HepG2 (cell line): ENCODE measurements around the gene CMTM3. TPM values are rescaled to one million over a fixed set of nuclear protein-coding genes. Genes with fewer than 3 reads are reported as not detected.

ENCODE experiments used
- ATAC-seq: fragments of 200-7000 bp; cut with Tn5 transposase; 3 replicates; pipeline ENCODE4 v1.9.1; 2020; ENCODE audit warnings: mild to moderate bottlenecking, moderate library complexity
- BruUV-seq: library from RNA; stranded (reverse); fragments of 400-500 nt; replicated peaks from 2 replicates; lab custom pipeline; 2021; lab: Mats Ljungman, UMichigan
- CTCF ChIA-PET: fragments of 300-600 bp; formaldehyde crosslinking; extraction: SDS; loops from one replicate; lab custom pipeline; 2021; ENCODE audit warnings: low total read pairs, inconsistent platforms, low intra/inter-chr PET ratio; lab: Yijun Ruan, JAX
- POLR2A ChIA-PET: fragments of 350-600 bp; sonication (Branson Sonifier 250); formaldehyde crosslinking; loops from one replicate; lab custom pipeline; 2020; ENCODE audit warnings: antibody characterized with exemption, inconsistent platforms; lab: Yijun Ruan, JAX
- DNase-seq: peaks from one replicate; pipeline ENCODE4 v3.0.0-alpha.2; 2015; ENCODE audit warnings: low spot score
- FAIRE-seq: peaks from 3 replicates; lab custom pipeline; 2011; peaks lifted over from hg19 to GRCh38; lab: Jason Lieb, UNC
- H2AFZ ChIP-seq: one replicate; pipeline ENCODE4 v1.6.1; 2011; ENCODE audit warnings: low read length, inconsistent platforms
- H3K27ac ChIP-seq: fragments of 300-600 bp; 3 replicates; pipeline ENCODE4 v1.8.0; 2011; ENCODE audit warnings: mixed run types, mild to moderate bottlenecking, mixed read lengths, low read length, inconsistent platforms; ENCODE audit not compliant: insufficient read depth; ENCODE audit errors: extremely low read length
- H3K27me3 ChIP-seq, 2 experiments: fragments of 200-600 bp in 1 of 2; 2 replicates in 1 of 2; 3 replicates in 1 of 2; pipeline versions ENCODE4 v1.6.0 to v1.8.0; 2011; ENCODE audit warnings: low read length in 2 of 2, mild to moderate bottlenecking in 2 of 2, moderate library complexity in 2 of 2, inconsistent platforms in 1 of 2; ENCODE audit not compliant: insufficient read depth in 2 of 2, control insufficient read depth in 1 of 2
- H3K36me3 ChIP-seq, 2 experiments: fragments of 200-600 bp in 1 of 2; replicated peaks in 1 of 2; 2 replicates in 1 of 2; 3 replicates in 1 of 2; pipeline versions ENCODE4 v1.5.1 to v1.8.0; 2011; ENCODE audit warnings: low read length in 2 of 2, inconsistent platforms in 1 of 2; ENCODE audit not compliant: insufficient read depth in 2 of 2, control insufficient read depth in 1 of 2
- H3K4me1 ChIP-seq: 2 replicates; pipeline ENCODE4 v1.5.1; 2012; ENCODE audit warnings: low read length, inconsistent platforms; ENCODE audit not compliant: insufficient read depth
- H3K4me2 ChIP-seq: 2 replicates; pipeline ENCODE4 v1.6.0; 2011; ENCODE audit warnings: low read depth, low read length, inconsistent platforms
- H3K4me3 ChIP-seq, 3 experiments: fragments of 200-600 bp in 1 of 3; sonication (generic), shearing (Covaris generic) in 1 of 3; replicated peaks in 1 of 3; 2 replicates each; pipeline ENCODE4 v1.5.1; 2011 to 2016; ENCODE audit warnings: low read length in 3 of 3, inconsistent platforms in 2 of 3, low read depth in 2 of 3, mild to moderate bottlenecking in 2 of 3, control low read depth in 1 of 3, mixed read lengths in 1 of 3; ENCODE audit not compliant: insufficient read depth in 1 of 3
- H3K79me2 ChIP-seq: one replicate; pipeline ENCODE4 v1.6.1; 2011; ENCODE audit warnings: low read length, inconsistent platforms; ENCODE audit not compliant: insufficient read depth
- H3K9ac ChIP-seq: 2 replicates; pipeline ENCODE4 v1.6.0; 2011; ENCODE audit warnings: mild to moderate bottlenecking, low read depth, low read length, inconsistent platforms; ENCODE audit not compliant: insufficient read depth
- H3K9me3 ChIP-seq: 2 replicates; pipeline ENCODE4 v1.5.1; 2012; ENCODE audit warnings: mild to moderate bottlenecking, low read length
- H4K20me1 ChIP-seq: 2 replicates; pipeline ENCODE4 v1.6.0; 2011; ENCODE audit warnings: inconsistent platforms, mild to moderate bottlenecking, low read length, moderate library complexity; ENCODE audit not compliant: insufficient read depth
- CAMTA2 ChIP-seq: sonication (generic); formaldehyde crosslinking; IDR thresholded peaks from 2 replicates; pipeline ENCODE4 v1.4.0; 2020; ENCODE audit warnings: mild to moderate bottlenecking, missing genetic modification reagents, borderline replicate concordance
- CENPX ChIP-seq: sonication (generic); formaldehyde crosslinking; IDR thresholded peaks from 2 replicates; pipeline ENCODE4 v1.9.0; 2021; ENCODE audit warnings: mild to moderate bottlenecking, missing genetic modification reagents, moderate library complexity
- HOXA5 ChIP-seq: sonication (generic); formaldehyde crosslinking; IDR thresholded peaks from 2 replicates; pipeline ENCODE4 v1.4.0; 2020; ENCODE audit warnings: missing genetic modification reagents
- MBNL3 ChIP-seq: fragments of 250-450 bp; sonication (Bioruptor Pico); conservative IDR thresholded peaks from 2 replicates; pipeline ENCODE4 v1.8.0; 2022; ENCODE audit warnings: mild to moderate bottlenecking, inconsistent platforms
- MYPOP ChIP-seq: sonication (generic); formaldehyde crosslinking; IDR thresholded peaks from 2 replicates; pipeline ENCODE4 v1.8.1; 2023; ENCODE audit warnings: mild to moderate bottlenecking, moderate library complexity, missing genetic modification reagents
- POLR2AphosphoS2 ChIP-seq: IDR thresholded peaks from 2 replicates; pipeline ENCODE4 v1.6.1; 2011; ENCODE audit warnings: low read depth, low read length, improper control_type of control experiment
- RFX3 ChIP-seq: IDR thresholded peaks from 2 replicates; pipeline ENCODE4 v1.6.1; 2016; ENCODE audit warnings: missing biosample characterization, missing genetic modification reagents
- THYN1 ChIP-seq: sonication (generic); formaldehyde crosslinking; IDR thresholded peaks from 2 replicates; pipeline ENCODE4 v1.8.1; 2023; ENCODE audit warnings: low read depth, mild to moderate bottlenecking, moderate library complexity, missing genetic modification reagents, borderline replicate concordance
- XRCC5 ChIP-seq: fragments of 200-400 bp; formaldehyde crosslinking; optimal IDR thresholded peaks from 2 replicates; pipeline ENCODE3; 2017; ENCODE audit warnings: mild to moderate bottlenecking, low read length
- ZNF749 ChIP-seq: sonication (generic); formaldehyde crosslinking; IDR thresholded peaks from 2 replicates; pipeline ENCODE4 v1.8.0; 2022; ENCODE audit warnings: mild to moderate bottlenecking, missing genetic modification reagents, moderate library complexity, borderline replicate concordance
- ZSCAN29 ChIP-seq: sonication (generic); formaldehyde crosslinking; conservative IDR thresholded peaks from 2 replicates; pipeline ENCODE4 v1.4.0; 2020; ENCODE audit warnings: mild to moderate bottlenecking, missing genetic modification reagents
- WGBS: methylation state at CpG from one replicate; pipeline ENCODE4 v1.1.6; 2017; ENCODE audit warnings: low lambda C conversion rate; 5-methylcytosine and 5-hydroxymethylcytosine counted together
- in situ Hi-C: cut with HindIII; loops from 2 replicates; pipeline ENCODE4 v1.10.0; 2017; ENCODE audit warnings: low pct_unique_long_range_greater_than_20kb; ENCODE audit not compliant: extremely low pct_ligation_motif_present
- intact Hi-C: fragments of 100-400 bp; cut with micrococcal nuclease; formaldehyde crosslinking; loops from one replicate; pipeline ENCODE4 v1.10.0; 2022; ENCODE audit not compliant: unreplicated experiment
- polyA plus RNA-seq, 8 experiments: library from polyadenylated mRNA; depleted of rRNA in 3 of 8; stranded (reverse) in 7 of 8; unstranded in 1 of 8; fragments of >200 nt; fragmentation: Illumina TruSeq in 4 of 8; extraction: Trizol in 4 of 8; gene quantifications; 2 replicates each; pipeline versions ENCODE4 v1.2.1 to v1.2.3, GENCODE V29; 2011 to 2016; ENCODE audit warnings: low read depth in 4 of 8, missing spikeins in 1 of 8, mixed read lengths in 1 of 8; ENCODE audit not compliant: insufficient read depth in 1 of 8
- total RNA-seq, 5 experiments: library from RNA; depleted of rRNA; stranded (reverse); fragments of >200 nt; fragmentation: Illumina TruSeq; extraction: Trizol; gene quantifications; 2 replicates each; pipeline ENCODE4 v1.2.3, GENCODE V29; 2016; ENCODE audit warnings: low read depth in 1 of 5
- TF ChIP-seq, protein P1 (sequence below): sonication (generic); formaldehyde crosslinking; IDR thresholded peaks from 2 replicates; pipeline ENCODE4 v1.8.0; 2022; ENCODE audit warnings: low read depth, missing genetic modification reagents
- TF ChIP-seq, protein P2 (sequence below): sonication (generic); formaldehyde crosslinking; IDR thresholded peaks from 2 replicates; pipeline ENCODE4 v1.4.0; 2020; ENCODE audit warnings: low read depth, missing genetic modification reagents
- TF ChIP-seq, protein P3 (sequence below): sonication (generic); formaldehyde crosslinking; IDR thresholded peaks from 2 replicates; pipeline ENCODE4 v1.4.0; 2020; ENCODE audit warnings: missing genetic modification reagents, borderline replicate concordance

Gene CMTM3
- total and polyA plus RNA-seq, 2 of the 13 experiments (the other 11 are each of a cell fraction or from before 2014, with no cell fraction given): 29.2 to 48.7 TPM

GRCh38 chr16:66637806-66638205, 33.3 kb downstream of the CMTM3 start:
- Histone ChIP-seq H3K27ac (no peak overlapping the region), H4K20me1 (no peaks in the 10 kb centered on the region; the same call in 1 of the 2 replicates), H2AFZ (no peak overlapping the region), H3K9ac (no peak overlapping the region), H3K36me3 (no peaks in the 10 kb centered on the region; a peak in 1 of 5 replicates), H3K27me3 (no peaks in the 10 kb centered on the region), H3K9me3 (no peaks in the 10 kb centered on the region), H3K79me2 (no peaks in the 10 kb centered on the region), H3K4me2 (no peak overlapping the region), H3K4me3 (no peak overlapping the region), H3K4me1 (peaks cover 39% of the 10 kb centered on the region)
- ATAC-seq (no peak), FAIRE-seq (no peak), DNase-seq (no peak)
- CTCF ChIA-PET: no interaction called here
- intact Hi-C loops: no loop called here
- POLR2A ChIA-PET: no interaction called here
- no peak for TF ChIP-seq HOXA5 (CRISPR knock-in tag)
- no peak for TF ChIP-seq ZNF749 (CRISPR knock-in tag)
- TF ChIP-seq THYN1 (CRISPR knock-in tag): no peak
- TF ChIP-seq CAMTA2 (CRISPR knock-in tag): no peak
- TF ChIP-seq POLR2AphosphoS2: no peak
- TF ChIP-seq, protein P1, sequence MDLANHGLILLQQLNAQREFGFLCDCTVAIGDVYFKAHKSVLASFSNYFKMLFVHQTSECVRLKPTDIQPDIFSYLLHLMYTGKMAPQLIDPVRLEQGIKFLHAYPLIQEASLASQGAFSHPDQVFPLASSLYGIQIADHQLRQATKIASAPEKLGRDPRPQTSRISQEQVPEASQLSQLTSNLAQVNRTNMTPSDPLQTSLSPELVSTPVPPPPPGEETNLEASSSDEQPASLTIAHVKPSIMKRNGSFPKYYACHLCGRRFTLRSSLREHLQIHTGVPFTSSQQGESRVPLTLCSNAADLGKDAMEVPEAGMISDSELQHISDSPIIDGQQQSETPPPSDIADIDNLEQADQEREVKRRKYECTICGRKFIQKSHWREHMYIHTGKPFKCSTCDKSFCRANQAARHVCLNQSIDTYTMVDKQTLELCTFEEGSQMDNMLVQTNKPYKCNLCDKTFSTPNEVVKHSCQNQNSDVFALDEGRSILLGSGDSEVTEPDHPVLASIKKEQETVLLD (CRISPR knock-in tag): no peak
- no peak for TF ChIP-seq CENPX (CRISPR knock-in tag)
- no peak for TF ChIP-seq MBNL3 (CRISPR knock-in tag)
- TF ChIP-seq ZSCAN29 (CRISPR knock-in tag): no peak
- TF ChIP-seq, protein P2, sequence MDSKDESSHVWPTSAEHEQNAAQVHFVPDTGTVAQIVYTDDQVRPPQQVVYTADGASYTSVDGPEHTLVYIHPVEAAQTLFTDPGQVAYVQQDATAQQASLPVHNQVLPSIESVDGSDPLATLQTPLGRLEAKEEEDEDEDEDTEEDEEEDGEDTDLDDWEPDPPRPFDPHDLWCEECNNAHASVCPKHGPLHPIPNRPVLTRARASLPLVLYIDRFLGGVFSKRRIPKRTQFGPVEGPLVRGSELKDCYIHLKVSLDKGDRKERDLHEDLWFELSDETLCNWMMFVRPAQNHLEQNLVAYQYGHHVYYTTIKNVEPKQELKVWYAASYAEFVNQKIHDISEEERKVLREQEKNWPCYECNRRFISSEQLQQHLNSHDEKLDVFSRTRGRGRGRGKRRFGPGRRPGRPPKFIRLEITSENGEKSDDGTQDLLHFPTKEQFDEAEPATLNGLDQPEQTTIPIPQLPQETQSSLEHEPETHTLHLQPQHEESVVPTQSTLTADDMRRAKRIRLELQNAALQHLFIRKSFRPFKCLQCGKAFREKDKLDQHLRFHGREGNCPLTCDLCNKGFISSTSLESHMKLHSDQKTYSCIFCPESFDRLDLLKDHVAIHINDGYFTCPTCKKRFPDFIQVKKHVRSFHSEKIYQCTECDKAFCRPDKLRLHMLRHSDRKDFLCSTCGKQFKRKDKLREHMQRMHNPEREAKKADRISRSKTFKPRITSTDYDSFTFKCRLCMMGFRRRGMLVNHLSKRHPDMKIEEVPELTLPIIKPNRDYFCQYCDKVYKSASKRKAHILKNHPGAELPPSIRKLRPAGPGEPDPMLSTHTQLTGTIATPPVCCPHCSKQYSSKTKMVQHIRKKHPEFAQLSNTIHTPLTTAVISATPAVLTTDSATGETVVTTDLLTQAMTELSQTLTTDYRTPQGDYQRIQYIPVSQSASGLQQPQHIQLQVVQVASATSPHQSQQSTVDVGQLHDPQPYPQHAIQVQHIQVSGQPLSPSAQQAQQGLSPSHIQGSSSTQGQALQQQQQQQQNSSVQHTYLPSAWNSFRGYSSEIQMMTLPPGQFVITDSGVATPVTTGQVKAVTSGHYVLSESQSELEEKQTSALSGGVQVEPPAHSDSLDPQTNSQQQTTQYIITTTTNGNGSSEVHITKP (CRISPR knock-in tag): no peak
- TF ChIP-seq MYPOP: no peak
- no peak for TF ChIP-seq XRCC5
- TF ChIP-seq, protein P3, sequence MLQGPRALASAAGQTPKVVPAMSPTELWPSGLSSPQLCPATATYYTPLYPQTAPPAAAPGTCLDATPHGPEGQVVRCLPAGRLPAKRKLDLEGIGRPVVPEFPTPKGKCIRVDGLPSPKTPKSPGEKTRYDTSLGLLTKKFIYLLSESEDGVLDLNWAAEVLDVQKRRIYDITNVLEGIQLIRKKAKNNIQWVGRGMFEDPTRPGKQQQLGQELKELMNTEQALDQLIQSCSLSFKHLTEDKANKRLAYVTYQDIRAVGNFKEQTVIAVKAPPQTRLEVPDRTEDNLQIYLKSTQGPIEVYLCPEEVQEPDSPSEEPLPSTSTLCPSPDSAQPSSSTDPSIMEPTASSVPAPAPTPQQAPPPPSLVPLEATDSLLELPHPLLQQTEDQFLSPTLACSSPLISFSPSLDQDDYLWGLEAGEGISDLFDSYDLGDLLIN (CRISPR knock-in tag): no peak
- no peak for TF ChIP-seq RFX3 (CRISPR knock-in tag)
- TF ChIP-seq, all 625 proteins: peak for 0
- no TSS peak for BruUV-seq
- in situ Hi-C loops: no loop called here
- 96% methylated on average over 3 of the region's 3 CpGs for WGBS
